ENCODE measurements around the gene PMS2. TPM values are rescaled to one million over a fixed set of nuclear protein-coding genes. Genes with fewer than 3 reads are reported as not detected.
"Not testable (repeated sequence)": the region's sequence is repeated elsewhere in the genome, so short reads cannot be mapped to it uniquely, and the experiment has no call there.

The PMS2 gene
- 18.9 and 20.5 TPM in 2 replicates for total RNA-seq (2022)
- percentile 57 among the genes with signal in this experiment for Bru-seq, nascent RNA
- BruChase-seq, experiment 1, labeled RNA remaining after a 6-hour chase, result percentile 70 among the genes with signal in this experiment
- percentile 62 among the genes with signal in this experiment for BruChase-seq, experiment 2, labeled RNA remaining after a 2-hour chase
- long read RNA-seq, partial matches to known transcripts, result 7 of 11 reads
- long read RNA-seq, other reads (novel, unspliced or antisense), result 2 of 11 reads

GRCh38 chr7:6008668-6009611 is at the start of gene PMS2, which contains the start of gene AIMP2:
PMS2 (minus strand) TSS chr7:6009049; CDS start chr7:6009019, 30 bp downstream.
AIMP2 (plus strand) TSS chr7:6009272; CDS start chr7:6009364, 92 bp downstream.
- Mint-ChIP-seq H3K4me1 (ENCODE audit: insufficient read depth, unreplicated experiment) (peaks cover 33% of the 10 kb centered on the region), H3K9me3 (ENCODE audit: unreplicated experiment) (no peaks in the 10 kb centered on the region), H3K27me3 (ENCODE audit: insufficient read depth, unreplicated experiment) (no peaks in the 10 kb centered on the region), H3K36me3 (ENCODE audit: insufficient read depth, unreplicated experiment) (peaks cover 31% of the 10 kb centered on the region), H3K27ac (ENCODE audit: low read depth, unreplicated experiment) (peak within 1 kb of the TSS; percentile 88), H3K4me3 (ENCODE audit: unreplicated experiment) (peak within 1 kb of the TSS; percentile 83)
- peak; percentile 99 for DNase-seq (ENCODE audit: unreplicated experiment)
- CTCF ChIA-PET, result interaction anchor here (0.6 to 2.5 kb wide), 4 partner anchors 8 to 98 kb away, joined by 3 to 9 read pairs (median 4); no protein-coding TSS in a partner anchor
- no peak for TF ChIP-seq CTCF (IDR thresholded peaks at IDR 0.05; ENCODE audit: unreplicated experiment)
- POLR2A ChIA-PET, result interaction anchor here (0.6 to 4.7 kb wide), 12 partner anchors 11 to 439 kb away, joined by 3 to 38 read pairs (median 4); partner anchors contain the start of gene DAGLB
- intact Hi-C loops (cut with micrococcal nuclease), result no loop called here
- BruUV-seq (replicated peaks), result TSS peak; percentile 63

- Mint-ChIP-seq H3K4me1 (ENCODE audit: insufficient read depth, unreplicated experiment) (no peaks in the 10 kb centered on the region), H3K36me3 (ENCODE audit: insufficient read depth, unreplicated experiment) (peaks cover 42% of the 10 kb centered on the region), H3K9me3 (ENCODE audit: unreplicated experiment) (no peaks in the 10 kb centered on the region), H3K27ac (ENCODE audit: low read depth, unreplicated experiment) (peak overlapping the region; percentile 92), H3K4me3 (ENCODE audit: unreplicated experiment) (peak overlapping the region; percentile 95), H3K27me3 (ENCODE audit: insufficient read depth, unreplicated experiment) (no peaks in the 10 kb centered on the region)
- no TSS peak for BruUV-seq (replicated peaks)
- ChIA-PET POLR2A (interaction anchor here (0.7 to 1.9 kb wide), 6 partner anchors 8 to 61 kb away, joined by 3 to 8 read pairs (median 4); partner anchors contain the start of genes AIMP2 and PMS2), CTCF (interaction anchor here (0.6 to 1.3 kb wide), 7 partner anchors 9 to 295 kb away, joined by 3 to 4 read pairs (median 3); no protein-coding TSS in a partner anchor)
- intact Hi-C loops (cut with micrococcal nuclease), result no loop called here
- no peak for TF ChIP-seq CTCF (IDR thresholded peaks at IDR 0.05; ENCODE audit: unreplicated experiment)
- no peak for DNase-seq (ENCODE audit: unreplicated experiment)
Measured at GRCh38 chr7:6057316-6058129, 48.7 kb upstream of the PMS2 start.

- no peak for TF ChIP-seq CTCF (IDR thresholded peaks at IDR 0.05; ENCODE audit: unreplicated experiment)
- ChIA-PET CTCF (interaction anchor here (0.6 to 1.3 kb wide), 3 partner anchors 10 to 59 kb away, joined by 3 to 4 read pairs (median 3); no protein-coding TSS in a partner anchor), POLR2A (interaction anchor here (0.9 to 1.9 kb wide), 3 partner anchors 16 to 48 kb away, joined by 4 to 8 read pairs (median 5); partner anchors contain the start of genes AIMP2 and PMS2)
- Mint-ChIP-seq H3K27ac (ENCODE audit: low read depth, unreplicated experiment) (no peak overlapping the region), H3K4me1 (ENCODE audit: insufficient read depth, unreplicated experiment) (no peaks in the 10 kb centered on the region), H3K9me3 (ENCODE audit: unreplicated experiment) (no peaks in the 10 kb centered on the region), H3K27me3 (ENCODE audit: insufficient read depth, unreplicated experiment) (no peaks in the 10 kb centered on the region), H3K4me3 (ENCODE audit: unreplicated experiment) (no peak overlapping the region), H3K36me3 (ENCODE audit: insufficient read depth, unreplicated experiment) (peaks cover 51% of the 10 kb centered on the region)
- BruUV-seq (replicated peaks), result no TSS peak
- intact Hi-C loops (cut with micrococcal nuclease), result no loop called here
- no peak for DNase-seq (ENCODE audit: unreplicated experiment)
Measured at GRCh38 chr7:6056616-6057015, 47.8 kb upstream of the PMS2 start.

GRCh38 chr7:6051185-6051584 is 42.3 kb upstream of the PMS2 start:
- H3K4me1 Mint-ChIP-seq (ENCODE audit: insufficient read depth, unreplicated experiment); intact Hi-C loops (cut with micrococcal nuclease); H3K27me3 Mint-ChIP-seq (ENCODE audit: insufficient read depth, unreplicated experiment); H3K9me3 Mint-ChIP-seq (ENCODE audit: unreplicated experiment); BruUV-seq (replicated peaks); CTCF ChIA-PET; POLR2A ChIA-PET; H3K4me3 Mint-ChIP-seq (ENCODE audit: unreplicated experiment); DNase-seq (ENCODE audit: unreplicated experiment): not testable (repeated sequence)
- H3K36me3 Mint-ChIP-seq (ENCODE audit: insufficient read depth, unreplicated experiment), result peaks cover 94% of the 10 kb centered on the region
- peak overlapping the region; percentile 23 for H3K27ac Mint-ChIP-seq (ENCODE audit: low read depth, unreplicated experiment)

Measured in MCF 10A (cell line).